A673 (cell line): ENCODE measurements around the gene CDYL2. TPM values are rescaled to one million over a fixed set of nuclear protein-coding genes. Genes with fewer than 3 reads are reported as not detected.

Experiments
- BruUV-seq: library from RNA; stranded (reverse); fragments of 400-500 nt; replicated peaks from 2 replicates; lab custom pipeline; 2021; lab: Mats Ljungman, UMichigan
- CTCF ChIA-PET: fragments of 300-600 bp; sonication (Branson Sonifier 250); formaldehyde crosslinking; loops from one replicate; lab custom pipeline; 2022; ENCODE audit warnings: antibody characterized with exemption; lab: Charles Lee
- POLR2A ChIA-PET: fragments of 300-600 bp; sonication (Branson Sonifier 250); formaldehyde crosslinking; loops from one replicate; lab custom pipeline; 2022; ENCODE audit warnings: antibody characterized with exemption; ENCODE audit not compliant: low non-redundant PET; lab: Charles Lee
- DNase-seq: peaks from one replicate; pipeline ENCODE4 v3.0.0-alpha.2; 2015; ENCODE audit warnings: low spot score
- H3K27ac ChIP-seq: fragments of 200-600 bp; sonication (generic); 2 replicates; pipeline ENCODE4 v1.5.1; 2016; ENCODE audit warnings: mixed run types, low read depth, mild to moderate bottlenecking, mixed read lengths, antibody characterized with exemption, low read length; ENCODE audit not compliant: poor library complexity, severe bottlenecking
- H3K27me3 ChIP-seq: fragments of 200-600 bp; sonication (generic); replicated peaks from 2 replicates; pipeline ENCODE4 v1.6.1; 2017; ENCODE audit warnings: mixed run types, low read depth, mild to moderate bottlenecking, mixed read lengths, antibody characterized with exemption, low read length; ENCODE audit not compliant: insufficient read depth, poor library complexity
- H3K36me3 ChIP-seq: fragments of 200-600 bp; sonication (generic); 2 replicates; pipeline ENCODE4 v1.6.1; 2016; ENCODE audit warnings: mixed run types, mild to moderate bottlenecking, mixed read lengths, antibody characterized with exemption, low read length; ENCODE audit not compliant: insufficient read depth, poor library complexity, severe bottlenecking
- H3K4me1 ChIP-seq: fragments of 200-600 bp; sonication (generic); 2 replicates; pipeline ENCODE4 v1.6.1; 2017; ENCODE audit warnings: mixed run types, mild to moderate bottlenecking, mixed read lengths, antibody characterized with exemption, low read length; ENCODE audit not compliant: insufficient read depth, poor library complexity, severe bottlenecking
- H3K4me3 ChIP-seq: fragments of 200-600 bp; sonication (generic); 2 replicates; pipeline ENCODE4 v1.5.1; 2016; ENCODE audit warnings: low read depth, mixed run types, mild to moderate bottlenecking, mixed read lengths, low read length; ENCODE audit not compliant: poor library complexity, severe bottlenecking
- H3K9me3 ChIP-seq: fragments of 200-600 bp; sonication (generic); 2 replicates; pipeline ENCODE4 v1.6.1; 2016; ENCODE audit warnings: mixed run types, low read depth, mild to moderate bottlenecking, mixed read lengths, antibody characterized with exemption, low read length; ENCODE audit not compliant: poor library complexity, severe bottlenecking
- CTCF ChIP-seq: fragments of 300-800, 200-600 bp; sonication (generic); conservative IDR thresholded peaks from 2 replicates; pipeline ENCODE4 v1.5.1; 2017; ENCODE audit warnings: low read depth, mild to moderate bottlenecking, antibody characterized with exemption, low read length, moderate library complexity, mixed read lengths
- EZH2 ChIP-seq: fragments of 200-600 bp; sonication (generic); IDR thresholded peaks from 2 replicates; pipeline ENCODE4 v1.6.1; 2017; ENCODE audit warnings: borderline replicate concordance, low read depth, mild to moderate bottlenecking, mixed read lengths, antibody characterized with exemption, low read length; ENCODE audit not compliant: poor library complexity, severe bottlenecking
- intact Hi-C: fragments of 100-400 bp; cut with micrococcal nuclease; formaldehyde crosslinking; loops from one replicate; pipeline ENCODE4 v1.10.0; 2022; ENCODE audit not compliant: unreplicated experiment
- total RNA-seq: library from RNA; stranded (reverse); gene quantifications from 2 replicates; pipeline ENCODE4 v1.2.3, GENCODE V29; 2021

The CDYL2 gene
- total RNA-seq, 1 experiment from 2014 or later = 0.64 TPM

- Histone ChIP-seq H3K36me3 (no peaks in the 10 kb centered on the region), H3K4me3 (peak overlapping the region; percentile 41), H3K4me1 (no peaks in the 10 kb centered on the region), H3K27ac (no peak overlapping the region), H3K27me3 (peaks cover 65% of the 10 kb centered on the region), H3K9me3 (no peaks in the 10 kb centered on the region)
- DNase-seq = peak; percentile 47
- ChIA-PET POLR2A (no interaction called here), CTCF (no interaction called here)
- intact Hi-C loops = no loop called here
- TF ChIP-seq EZH2 (no peak), CTCF (no peak)
- no TSS peak for BruUV-seq
Observed at GRCh38 chr16:80804056-80804525, 307 bp downstream of the CDYL2 start.

- no peaks in the 10 kb centered on the region for H3K9me3 ChIP-seq
- intact Hi-C loops = no loop called here
- no peak overlapping the region for H3K27ac ChIP-seq
- CTCF ChIA-PET = no interaction called here
- H3K4me1 ChIP-seq = no peaks in the 10 kb centered on the region
- H3K36me3 ChIP-seq = no peaks in the 10 kb centered on the region
- DNase-seq = peak; percentile 22
- H3K27me3 ChIP-seq = peaks cover 65% of the 10 kb centered on the region
- POLR2A ChIA-PET = no interaction called here
- H3K4me3 ChIP-seq = no peak overlapping the region
- TF ChIP-seq CTCF (peak; percentile 41), EZH2 (no peak)
- BruUV-seq = no TSS peak
Observed at GRCh38 chr16:80803339-80804055, 901 bp downstream of the CDYL2 start.

- no peak for DNase-seq
- Histone ChIP-seq H3K4me1 (no peaks in the 10 kb centered on the region), H3K9me3 (no peaks in the 10 kb centered on the region), H3K27me3 (peaks cover 63% of the 10 kb centered on the region), H3K27ac (no peak overlapping the region), H3K36me3 (no peaks in the 10 kb centered on the region), H3K4me3 (no peak overlapping the region)
- no TSS peak for BruUV-seq
- ChIA-PET CTCF (no interaction called here), POLR2A (no interaction called here)
- intact Hi-C loops = no loop called here
- TF ChIP-seq CTCF (no peak), EZH2 (no peak)
Observed at GRCh38 chr16:80802902-80803301, 1.5 kb downstream of the CDYL2 start.
